ENCODE results near the gene TSPEAR. TPM values are rescaled to one million over a fixed set of nuclear protein-coding genes. Genes with fewer than 3 reads are reported as not detected.
"Not testable (repeated sequence)": the region's sequence is repeated elsewhere in the genome, so short reads cannot be mapped to it uniquely, and the experiment has no call there.

The TSPEAR gene
- total and polyA plus RNA-seq, 7 donors: not detected

DNA sequence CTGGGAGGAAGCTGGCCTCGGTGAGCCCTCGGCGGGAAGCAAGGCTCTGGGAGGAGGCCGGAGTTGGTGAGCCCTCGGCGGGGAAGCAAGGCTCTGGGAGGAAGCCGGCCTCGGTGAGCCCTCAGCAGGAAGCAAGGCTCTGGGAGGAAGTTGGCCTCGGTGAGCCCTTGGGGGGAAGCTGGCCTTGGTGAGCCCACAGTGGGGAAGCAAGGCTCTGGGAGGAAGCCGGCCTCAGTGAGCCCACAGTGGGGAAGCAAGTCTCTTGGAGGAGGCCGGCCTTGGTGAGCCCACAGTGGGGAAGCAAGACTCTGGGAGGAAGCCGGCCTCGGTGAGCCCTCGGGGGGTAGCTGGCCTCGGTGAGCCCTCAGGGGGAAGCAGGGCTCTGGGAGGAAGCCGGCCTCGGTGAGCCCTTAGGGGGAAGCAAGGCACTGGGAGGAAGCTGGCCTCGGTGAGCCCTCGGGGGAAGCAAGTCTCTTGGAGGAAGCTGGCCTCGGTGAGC lies 207.4 kb downstream of the TSPEAR start:
- Histone ChIP-seq H3K4me3 (no peak overlapping the region), H3K4me1 (no peaks in the 10 kb centered on the region), H3K9me3 (no peaks in the 10 kb centered on the region), H3K27me3 (ENCODE audit: insufficient read depth in 3 of 3, low read length in 2 of 3) (peaks cover 0 to 51% (median 10%) of the 10 kb centered on the region in 3 donors), H3K36me3 (ENCODE audit: insufficient read depth in 1 of 2, low read depth in 1 of 2) (no peaks in the 10 kb centered on the region), H3K27ac (no peak overlapping the region)
- intact Hi-C loops (cut with DNase I): no loop called here
- TF ChIP-seq, protein P1, sequence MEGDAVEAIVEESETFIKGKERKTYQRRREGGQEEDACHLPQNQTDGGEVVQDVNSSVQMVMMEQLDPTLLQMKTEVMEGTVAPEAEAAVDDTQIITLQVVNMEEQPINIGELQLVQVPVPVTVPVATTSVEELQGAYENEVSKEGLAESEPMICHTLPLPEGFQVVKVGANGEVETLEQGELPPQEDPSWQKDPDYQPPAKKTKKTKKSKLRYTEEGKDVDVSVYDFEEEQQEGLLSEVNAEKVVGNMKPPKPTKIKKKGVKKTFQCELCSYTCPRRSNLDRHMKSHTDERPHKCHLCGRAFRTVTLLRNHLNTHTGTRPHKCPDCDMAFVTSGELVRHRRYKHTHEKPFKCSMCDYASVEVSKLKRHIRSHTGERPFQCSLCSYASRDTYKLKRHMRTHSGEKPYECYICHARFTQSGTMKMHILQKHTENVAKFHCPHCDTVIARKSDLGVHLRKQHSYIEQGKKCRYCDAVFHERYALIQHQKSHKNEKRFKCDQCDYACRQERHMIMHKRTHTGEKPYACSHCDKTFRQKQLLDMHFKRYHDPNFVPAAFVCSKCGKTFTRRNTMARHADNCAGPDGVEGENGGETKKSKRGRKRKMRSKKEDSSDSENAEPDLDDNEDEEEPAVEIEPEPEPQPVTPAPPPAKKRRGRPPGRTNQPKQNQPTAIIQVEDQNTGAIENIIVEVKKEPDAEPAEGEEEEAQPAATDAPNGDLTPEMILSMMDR (IDR thresholded peaks at IDR 0.05): no peak
- DNase-seq (no peak), ATAC-seq (no peak)
- WGBS, 3 donors: 69 to 74% (median 70%) methylated on average over 20 of the region's 20 CpGs

DNA sequence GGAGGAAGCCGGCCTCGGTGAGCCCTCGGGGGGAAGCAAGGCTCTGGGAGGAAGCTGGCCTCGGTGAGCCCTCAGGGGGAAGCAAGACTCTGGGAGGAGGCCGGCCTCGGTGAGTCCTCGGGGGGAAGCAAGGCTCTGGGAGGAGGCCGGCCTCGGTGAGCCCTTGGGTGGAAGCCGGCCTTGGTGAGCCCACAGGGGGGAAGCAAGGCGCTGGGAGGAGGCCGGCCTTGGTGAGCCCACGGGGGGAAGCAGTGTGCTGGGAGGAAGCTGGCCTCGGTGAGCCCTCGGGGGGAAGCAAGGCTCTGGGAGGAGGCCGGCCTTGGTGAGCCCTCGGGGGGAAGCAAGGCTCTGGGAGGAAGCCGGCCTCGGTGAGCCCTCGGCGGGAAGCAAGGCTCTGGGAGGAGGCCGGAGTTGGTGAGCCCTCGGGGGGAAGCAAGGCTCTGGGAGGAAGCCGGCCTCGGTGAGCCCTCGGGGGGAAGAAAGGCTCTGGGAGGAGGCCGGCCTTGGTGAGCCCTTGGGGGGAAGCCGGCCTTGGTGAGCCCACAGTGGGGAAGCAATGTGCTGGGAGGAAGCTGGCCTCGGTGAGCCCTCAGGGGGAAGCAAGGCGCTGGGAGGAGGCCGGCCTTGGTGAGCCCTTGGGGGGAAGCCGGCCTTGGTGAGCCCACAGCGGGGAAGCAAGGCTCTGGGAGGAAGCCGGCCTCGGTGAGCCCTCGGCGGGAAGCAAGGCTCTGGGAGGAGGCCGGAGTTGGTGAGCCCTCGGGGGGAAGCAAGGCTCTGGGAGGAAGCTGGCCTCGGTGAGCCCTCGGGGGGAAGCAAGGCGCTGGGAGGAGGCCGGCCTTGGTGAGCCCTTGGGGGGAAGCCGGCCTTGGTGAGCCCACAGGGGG lies 208.1 kb downstream of the TSPEAR start:
- 74 to 80% (median 75%) methylated on average over 41 to 44 of the region's 44 CpGs for WGBS, 3 donors
- H3K36me3 ChIP-seq (ENCODE audit: insufficient read depth in 1 of 2, low read depth in 1 of 2); intact Hi-C loops (cut with DNase I); H3K4me1 ChIP-seq; H3K4me3 ChIP-seq; ATAC-seq; H3K27ac ChIP-seq; H3K9me3 ChIP-seq; DNase-seq: not testable (repeated sequence)
- peaks cover 0 to 52% (median 13%) of the 10 kb centered on the region in 3 donors for H3K27me3 ChIP-seq (ENCODE audit: insufficient read depth in 3 of 3, low read length in 2 of 3)

DNA sequence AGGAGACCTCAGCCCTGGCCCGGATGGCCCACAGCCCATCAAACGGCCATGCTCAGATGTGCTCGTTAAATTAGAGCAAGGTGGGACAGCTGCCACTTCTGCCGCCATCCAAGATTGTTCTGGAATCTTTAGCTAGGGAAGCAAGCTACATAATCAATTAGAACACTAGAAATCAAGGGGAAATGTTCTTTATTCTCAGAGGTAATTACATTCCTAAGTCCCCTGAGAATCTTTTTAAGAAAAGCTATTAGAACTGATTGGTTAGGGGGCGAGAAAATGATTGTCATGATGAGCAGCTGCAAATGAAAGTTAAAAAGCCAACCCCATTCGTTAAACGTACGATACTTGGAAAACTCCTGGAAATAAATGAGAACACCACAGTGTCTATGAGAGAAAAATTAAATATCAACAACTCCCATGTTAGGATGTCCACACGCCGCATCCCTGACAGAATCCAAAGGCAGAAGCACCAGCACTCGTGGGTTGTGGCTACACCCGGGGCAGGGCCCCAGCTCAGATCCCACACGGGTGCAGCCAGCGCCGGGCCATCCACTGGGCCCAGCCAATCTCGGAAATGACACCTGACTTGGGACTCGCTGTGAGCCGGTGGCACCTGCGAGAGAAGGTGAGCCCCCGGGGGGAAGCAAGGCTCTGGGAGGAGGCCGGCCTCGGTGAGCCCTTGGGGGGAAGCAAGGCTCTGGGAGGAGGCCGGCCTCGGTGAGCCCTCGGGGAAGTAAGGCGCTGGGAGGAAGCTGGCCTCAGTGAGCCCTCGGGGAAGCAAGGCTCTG lies 209.0 kb downstream of the TSPEAR start:
- DNase-seq (no peak), ATAC-seq (no peak)
- H3K27me3 ChIP-seq (ENCODE audit: insufficient read depth in 3 of 3, low read length in 2 of 3): peaks cover 0 to 50% (median 12%) of the 10 kb centered on the region in 3 donors
- WGBS, 3 donors: 74 to 80% (median 76%) methylated on average over 27 of the region's 27 CpGs
- H3K36me3 ChIP-seq (ENCODE audit: insufficient read depth in 1 of 2, low read depth in 1 of 2): no peaks in the 10 kb centered on the region
- no peaks in the 10 kb centered on the region for H3K9me3 ChIP-seq
- H3K27ac ChIP-seq: no peak overlapping the region
- intact Hi-C loops (cut with DNase I): no loop called here
- TF ChIP-seq, protein P1 (IDR thresholded peaks at IDR 0.05): no peak
- H3K4me3 ChIP-seq: no peak overlapping the region
- no peaks in the 10 kb centered on the region for H3K4me1 ChIP-seq

DNA sequence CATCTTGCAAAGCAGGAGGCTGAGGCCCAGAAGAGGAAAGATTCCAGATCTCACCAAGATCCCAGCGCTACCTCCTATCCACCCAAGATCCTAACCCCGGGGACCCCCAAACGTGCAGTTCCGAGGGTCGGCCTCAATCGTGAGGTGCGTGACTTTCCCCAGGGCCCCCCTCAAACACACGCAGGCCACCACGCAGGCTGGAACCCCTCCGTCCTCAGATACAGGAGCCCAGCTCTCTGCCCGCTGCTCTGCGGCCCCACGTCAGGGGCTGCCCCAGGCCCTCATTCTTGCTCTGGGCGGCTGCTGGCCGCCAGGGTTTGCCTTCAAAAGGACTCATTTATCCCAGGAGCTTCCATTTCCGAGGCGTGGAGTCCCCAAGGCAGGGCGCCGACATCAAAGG lies 211.3 kb downstream of the TSPEAR start:
- no peak for ATAC-seq
- Histone ChIP-seq H3K27ac (no peak overlapping the region), H3K27me3 (ENCODE audit: insufficient read depth in 3 of 3, low read length in 2 of 3) (peaks cover 0 to 54% (median 9%) of the 10 kb centered on the region in 3 donors), H3K4me3 (no peak overlapping the region), H3K9me3 (no peaks in the 10 kb centered on the region), H3K4me1 (no peaks in the 10 kb centered on the region), H3K36me3 (ENCODE audit: insufficient read depth in 1 of 2, low read depth in 1 of 2) (no peaks in the 10 kb centered on the region)
- DNase-seq: peak in 1 of 2 donors; percentile 36
- 84 to 87% (median 86%) methylated on average over 19 of the region's 19 CpGs for WGBS, 3 donors
- intact Hi-C loops (cut with DNase I): no loop called here
- TF ChIP-seq, protein P1 (IDR thresholded peaks at IDR 0.05): no peak

DNA sequence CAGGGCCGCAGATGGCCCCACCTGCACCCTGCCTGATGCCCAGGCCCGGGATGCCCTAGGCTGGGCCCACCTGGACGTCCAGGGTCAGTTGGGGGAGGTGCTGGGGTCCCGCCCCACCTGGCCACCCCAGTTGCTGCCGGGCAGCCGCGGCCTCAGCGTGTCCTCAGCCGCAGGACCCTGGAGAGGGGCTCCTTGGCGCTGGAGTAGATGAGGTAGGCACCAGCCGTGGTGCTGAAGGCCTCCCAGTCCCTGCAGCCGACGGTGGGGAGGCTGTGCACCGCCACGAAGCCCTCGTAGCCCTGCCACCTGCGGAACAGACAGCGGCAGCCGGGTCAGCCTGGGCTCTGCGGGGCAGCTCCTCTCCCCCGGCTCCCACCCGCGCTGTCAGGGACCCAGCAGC lies 211.7 kb downstream of the TSPEAR start:
- Histone ChIP-seq H3K4me1 (no peaks in the 10 kb centered on the region), H3K36me3 (ENCODE audit: insufficient read depth in 1 of 2, low read depth in 1 of 2) (no peaks in the 10 kb centered on the region), H3K27me3 (ENCODE audit: insufficient read depth in 3 of 3, low read length in 2 of 3) (peaks cover 0 to 57% (median 12%) of the 10 kb centered on the region in 3 donors), H3K9me3 (no peaks in the 10 kb centered on the region), H3K4me3 (no peak overlapping the region), H3K27ac (no peak overlapping the region)
- 71 to 74% (median 72%) methylated on average over 22 to 23 of the region's 23 CpGs for WGBS, 3 donors
- peak in 1 of 2 donors; percentile 41 for DNase-seq
- TF ChIP-seq, protein P1 (IDR thresholded peaks at IDR 0.05): no peak
- intact Hi-C loops (cut with DNase I): no loop called here
- ATAC-seq: no peak

Measured in psoas muscle (tissue), 8 donors.